ENCODE results near the gene RINL. TPM values are rescaled to one million over a fixed set of nuclear protein-coding genes. Genes with fewer than 3 reads are reported as not detected.

The RINL gene
- total RNA-seq, 4 donors from 2014 or later, result 5.5 to 14.0 (median 11.6) TPM

Other genes with a start within 250 kb of the RINL start
- gene ACTN4, start 230.6 kb downstream of the RINL start, total RNA-seq, result 100 to 1,000 TPM; 411 to 572 (median 469) TPM
- 10 to 100 TPM in 3 of 4 donors, 1 to 10 TPM in 1; 7.6 to 20.0 (median 12.9) TPM for gene CAPN12, start 133.8 kb downstream of the RINL start, total RNA-seq
- 1,000 to 10,000 TPM in 1 of 4 donors, 100 to 1,000 TPM in 2, 10 to 100 TPM in 1; 36.0 to 1,062 (median 348) TPM for gene LGALS7, start 104.8 kb downstream of the RINL start, total RNA-seq
- 1,000 to 10,000 TPM; 3,936 to 6,716 (median 4,891) TPM for gene LGALS7B, start 89.1 kb downstream of the RINL start, total RNA-seq
- gene LGALS4, start 65.3 kb downstream of the RINL start, total RNA-seq, result 1 to 10 TPM; 1.1 to 2.7 (median 1.9) TPM
- gene ECH1, start 46.5 kb downstream of the RINL start, total RNA-seq, result 100 to 1,000 TPM in 2 of 4 donors, 10 to 100 TPM in 2; 59.4 to 197 (median 109) TPM
- 100 to 1,000 TPM; 147 to 203 (median 177) TPM for gene HNRNPL, start 28.3 kb downstream of the RINL start, total RNA-seq
- gene SIRT2, start 21.3 kb upstream of the RINL start, total RNA-seq, result 100 to 1,000 TPM in 2 of 4 donors, 10 to 100 TPM in 2; 84.6 to 119 (median 101) TPM
- gene NFKBIB, start 21.7 kb upstream of the RINL start, total RNA-seq, result 10 to 100 TPM; 26.9 to 51.2 (median 31.5) TPM
- 1 to 10 TPM; 3.3 to 8.7 (median 3.4) TPM for gene CCER2, start 33.9 kb upstream of the RINL start, total RNA-seq
- gene SARS2, start 52.5 kb upstream of the RINL start, total RNA-seq, result 10 to 100 TPM; 11.7 to 23.3 (median 20.0) TPM
- 10 to 100 TPM; 26.8 to 31.8 (median 30.0) TPM for gene MRPS12, start 52.7 kb upstream of the RINL start, total RNA-seq
- gene FBXO17, start 97.5 kb upstream of the RINL start, total RNA-seq, result 10 to 100 TPM; 13.2 to 46.5 (median 34.3) TPM
- gene FBXO27, start 154.3 kb upstream of the RINL start, total RNA-seq, result 10 to 100 TPM; 25.0 to 33.3 (median 29.1) TPM
- 10 to 100 TPM; 20.8 to 46.5 (median 29.0) TPM for gene ACP7, start 206.1 kb upstream of the RINL start, total RNA-seq
- gene PAK4, start 247.5 kb upstream of the RINL start, total RNA-seq, result 10 to 100 TPM; 30.9 to 65.7 (median 40.1) TPM

Data from lower leg skin (tissue), 4 donors.